HL-60/S4 treated with phorbol 12-myristate 13-acetate at 8.2 ng/mL for 4 days and 3 days (cell line): ENCODE results near the gene AGAP3.

Experiments
- in situ Hi-C: fragments of 300-500 bp; cut with MboI; formaldehyde crosslinking; loops from 2 replicates; pipeline ENCODE4 v1.15.0; 2022; ENCODE audit warnings: low sequenced_read_pairs

AGAP3 gene

DNA sequence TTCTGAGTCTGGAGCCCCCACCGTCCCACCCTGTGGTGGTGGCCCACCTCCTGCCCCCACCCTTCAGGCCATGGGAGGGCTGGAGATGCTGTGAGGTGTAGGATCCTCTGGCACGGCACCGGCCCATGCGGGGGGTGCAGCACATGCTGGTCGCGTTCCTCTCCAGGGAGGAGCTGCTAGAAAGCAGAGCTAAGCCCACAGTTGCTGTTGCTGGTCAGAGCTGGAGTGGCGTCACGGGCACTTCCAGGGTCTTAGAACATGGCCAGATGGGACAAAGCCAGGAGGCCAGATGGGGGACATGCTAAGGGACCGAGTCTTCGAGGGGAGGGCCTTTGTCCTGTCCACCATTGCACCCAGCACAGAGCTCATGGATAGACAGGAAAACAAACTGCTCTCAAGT is 21.6 kb downstream of the AGAP3 start:
- in situ Hi-C loops: loop anchor here (25.0 kb wide), 1 partner anchor 321 kb away; no protein-coding TSS in a partner anchor

DNA sequence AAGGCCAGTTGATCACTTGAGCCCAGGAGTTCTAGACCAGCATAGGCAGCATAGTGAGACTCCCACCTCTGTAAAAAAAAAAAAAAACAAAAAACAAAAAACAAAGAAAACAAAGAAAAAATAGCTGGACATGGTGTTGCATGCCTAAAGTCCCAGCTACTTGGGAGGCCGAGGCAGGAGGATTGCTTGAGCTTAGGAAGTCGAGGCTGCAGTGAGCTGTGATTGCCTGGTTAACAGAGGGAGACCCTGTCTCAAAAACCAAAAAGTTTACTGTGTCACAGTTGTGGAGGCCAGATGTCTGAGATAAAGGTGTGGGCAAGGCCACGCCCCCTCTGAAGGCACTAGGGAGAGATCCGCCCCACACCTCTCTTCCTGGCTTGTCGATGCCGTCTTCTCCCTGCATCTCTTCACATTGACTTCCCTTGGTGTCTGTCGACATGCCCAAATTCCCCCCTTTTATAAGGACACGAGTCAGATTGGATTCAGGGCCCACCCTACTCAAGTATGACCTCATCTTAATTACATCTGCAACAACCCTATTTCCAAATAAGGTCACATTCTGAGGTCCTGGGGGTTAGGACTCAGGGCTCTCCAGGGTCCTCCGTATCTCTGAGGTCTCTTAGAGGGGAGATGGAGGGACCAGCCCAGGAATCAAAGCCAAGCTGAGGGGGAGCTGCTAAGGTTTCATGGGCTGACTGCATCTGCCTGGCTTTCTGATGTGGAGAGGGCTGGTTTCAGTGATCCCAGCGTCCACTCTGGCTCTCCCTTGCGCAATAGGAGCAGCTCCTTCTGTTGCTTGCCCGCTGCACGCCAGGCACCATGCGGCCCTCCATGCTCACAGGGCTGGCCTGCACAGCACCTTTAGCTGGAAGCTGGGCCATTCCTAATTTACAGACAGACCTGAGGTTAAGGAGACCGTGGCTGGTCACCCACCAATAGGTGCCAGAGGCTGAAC is 23.1 kb downstream of the AGAP3 start:
- in situ Hi-C loops: loop anchor here (25.0 kb wide), 1 partner anchor 322 kb away; no protein-coding TSS in a partner anchor

DNA sequence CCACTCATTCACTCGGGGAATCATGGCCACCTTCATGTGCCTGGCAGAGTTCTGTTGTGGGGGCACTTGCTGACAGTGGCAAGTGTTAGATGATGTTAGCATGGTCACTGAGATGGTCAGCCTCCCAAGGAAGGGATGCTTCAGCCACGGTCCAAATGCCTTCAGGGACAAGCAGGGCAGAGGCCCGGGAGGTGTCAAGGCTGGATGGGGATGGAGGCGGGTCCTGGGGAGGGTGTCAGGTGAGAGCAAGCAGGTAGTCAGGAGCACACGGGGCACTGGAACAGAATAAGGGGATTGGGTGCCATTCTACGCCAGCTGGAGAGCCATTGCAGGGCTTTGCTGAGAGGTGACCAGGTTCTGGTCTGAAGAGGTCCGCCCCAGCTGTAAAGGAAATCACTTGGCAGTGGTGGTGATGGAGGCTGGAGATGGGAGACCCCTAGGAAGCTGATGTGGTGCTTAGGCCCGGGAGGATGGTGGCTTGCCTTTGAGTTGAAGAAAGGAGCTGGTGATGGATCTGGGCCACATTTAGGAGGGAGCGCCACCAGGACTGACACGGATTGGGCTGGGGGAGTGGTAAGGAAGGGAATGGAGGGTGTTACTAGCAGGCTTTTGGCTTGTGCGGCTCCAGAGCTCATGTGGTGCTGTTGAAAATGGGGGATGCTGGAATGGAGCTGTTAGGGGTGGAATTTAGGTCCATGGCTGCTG is 24.1 kb downstream of the AGAP3 start:
- in situ Hi-C loops: loop anchor here (25.0 kb wide), 1 partner anchor 323 kb away; no protein-coding TSS in a partner anchor

DNA sequence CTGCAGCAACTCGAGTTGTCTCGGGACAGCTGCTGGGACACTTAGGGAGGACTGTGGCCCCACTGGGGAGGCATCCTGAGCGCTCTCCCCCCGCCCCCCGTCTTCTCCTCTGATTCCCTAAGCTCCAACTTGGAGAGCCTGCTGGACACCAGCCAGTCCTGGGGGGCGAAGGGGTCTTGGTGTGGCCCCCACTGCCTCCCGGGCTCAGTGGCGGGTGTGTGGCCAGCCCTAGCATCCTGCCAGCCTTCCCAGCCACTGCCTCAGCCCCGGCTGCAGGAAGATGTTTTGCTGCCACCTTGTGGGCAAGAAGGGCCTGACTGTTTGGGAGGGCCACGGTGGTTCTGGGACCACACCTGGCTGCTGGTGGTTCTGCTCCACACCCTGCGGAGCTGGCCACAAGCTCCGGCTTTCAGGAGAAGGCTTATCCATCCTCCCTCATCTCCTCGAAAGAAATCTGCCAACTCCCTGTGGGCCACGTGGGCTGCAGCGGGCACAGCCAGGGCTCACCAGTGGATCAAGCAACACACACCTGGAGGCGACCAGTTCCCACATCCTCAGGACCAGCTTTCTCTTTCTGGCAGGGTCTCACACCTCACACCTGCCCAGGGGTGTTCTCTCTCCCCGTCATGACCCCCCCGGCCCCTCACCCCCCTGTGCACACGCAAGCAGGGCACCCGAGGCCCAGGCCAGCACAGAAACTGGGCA is 24.8 kb downstream of the AGAP3 start:
- in situ Hi-C loops: loop anchor here (25.0 kb wide), 1 partner anchor 324 kb away; no protein-coding TSS in a partner anchor

DNA sequence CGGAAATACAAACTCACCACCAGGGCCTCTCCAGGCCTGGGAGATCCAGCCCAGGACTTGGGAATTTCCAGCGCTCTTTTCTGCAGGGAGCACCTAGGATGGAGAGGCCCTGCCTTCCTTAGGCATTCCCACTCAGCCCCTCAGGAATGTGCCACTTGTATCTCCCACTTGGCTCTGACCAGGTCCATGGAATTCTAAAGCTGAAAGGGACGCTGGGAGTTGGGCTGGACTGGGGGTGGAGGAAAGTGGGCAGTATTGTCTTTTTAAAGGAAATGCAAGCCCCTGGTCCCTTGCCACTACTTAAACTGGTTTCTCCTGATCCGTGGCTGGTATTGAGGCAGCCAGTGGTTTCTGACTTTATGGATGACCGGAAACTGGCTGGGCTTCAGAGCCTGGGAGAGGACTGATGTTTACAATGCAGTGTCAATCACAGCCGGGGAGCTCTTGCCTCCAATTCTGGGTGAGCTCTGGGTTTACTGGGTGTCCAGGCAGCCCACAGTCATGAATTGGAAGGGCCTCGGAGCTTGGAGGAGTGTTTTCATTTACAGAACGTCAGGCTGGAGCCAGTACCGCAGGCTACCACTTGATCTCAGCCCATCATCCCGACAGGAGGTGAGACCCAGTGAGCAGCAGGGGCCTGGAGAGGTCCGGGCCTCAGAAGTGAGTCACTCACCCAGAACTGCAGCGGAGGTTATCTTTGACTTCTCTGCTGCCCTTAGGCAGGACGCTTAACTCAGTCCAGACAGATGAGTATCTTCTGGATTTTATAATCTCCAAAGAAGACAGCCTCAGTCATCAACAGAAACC is 27.3 kb downstream of the AGAP3 start:
- in situ Hi-C loops: loop anchor here (25.0 kb wide), 1 partner anchor 326 kb away; no protein-coding TSS in a partner anchor

DNA sequence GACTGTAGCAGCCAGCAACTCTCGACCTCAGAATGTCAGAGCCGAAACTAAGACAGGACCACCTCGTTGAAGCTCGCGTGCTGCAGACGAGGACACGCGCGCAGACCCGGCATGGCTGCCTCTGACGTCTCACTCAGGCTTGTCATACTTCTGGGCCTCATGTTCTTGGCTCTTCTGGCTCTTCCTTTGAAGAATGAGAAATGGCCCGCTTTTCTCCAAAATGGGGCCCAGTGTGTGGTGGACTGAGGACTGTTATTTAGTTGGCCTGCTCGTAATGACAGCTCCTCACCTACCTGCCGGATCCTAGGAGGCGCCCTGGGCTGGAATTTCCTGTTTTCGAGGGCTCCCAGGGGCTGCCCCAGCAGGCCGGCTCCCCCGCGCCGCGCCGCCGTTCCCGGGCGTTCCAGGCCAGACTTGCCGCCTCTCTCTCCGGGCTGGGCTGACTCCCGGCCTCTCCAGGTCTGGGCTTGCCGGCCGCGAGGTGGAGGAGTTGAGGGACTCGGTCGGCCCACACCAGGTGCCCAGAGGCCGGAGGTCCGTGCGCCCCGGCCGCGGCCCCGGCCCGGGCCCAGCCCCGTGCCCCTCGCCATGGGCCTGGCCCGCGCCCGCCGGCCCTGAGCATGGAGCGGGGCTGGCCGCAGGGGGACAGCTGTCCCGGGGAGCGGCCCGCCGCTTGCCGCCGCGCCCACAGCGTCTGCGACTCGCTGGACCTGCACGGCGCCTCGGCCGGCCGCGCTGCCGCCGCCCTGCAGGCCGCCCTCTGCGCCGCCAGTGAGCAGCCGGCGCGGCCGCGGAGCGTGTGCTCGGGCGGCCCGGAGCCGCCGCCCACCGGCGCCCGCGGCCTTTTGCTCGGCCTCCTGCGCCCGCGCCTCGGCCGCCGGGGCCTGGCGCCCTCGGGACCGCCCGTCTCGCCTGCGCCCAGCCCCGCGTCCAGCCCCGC is 28.1 kb downstream of the AGAP3 start:
- in situ Hi-C loops: loop anchor here (25.0 kb wide), 1 partner anchor 327 kb away; no protein-coding TSS in a partner anchor

DNA sequence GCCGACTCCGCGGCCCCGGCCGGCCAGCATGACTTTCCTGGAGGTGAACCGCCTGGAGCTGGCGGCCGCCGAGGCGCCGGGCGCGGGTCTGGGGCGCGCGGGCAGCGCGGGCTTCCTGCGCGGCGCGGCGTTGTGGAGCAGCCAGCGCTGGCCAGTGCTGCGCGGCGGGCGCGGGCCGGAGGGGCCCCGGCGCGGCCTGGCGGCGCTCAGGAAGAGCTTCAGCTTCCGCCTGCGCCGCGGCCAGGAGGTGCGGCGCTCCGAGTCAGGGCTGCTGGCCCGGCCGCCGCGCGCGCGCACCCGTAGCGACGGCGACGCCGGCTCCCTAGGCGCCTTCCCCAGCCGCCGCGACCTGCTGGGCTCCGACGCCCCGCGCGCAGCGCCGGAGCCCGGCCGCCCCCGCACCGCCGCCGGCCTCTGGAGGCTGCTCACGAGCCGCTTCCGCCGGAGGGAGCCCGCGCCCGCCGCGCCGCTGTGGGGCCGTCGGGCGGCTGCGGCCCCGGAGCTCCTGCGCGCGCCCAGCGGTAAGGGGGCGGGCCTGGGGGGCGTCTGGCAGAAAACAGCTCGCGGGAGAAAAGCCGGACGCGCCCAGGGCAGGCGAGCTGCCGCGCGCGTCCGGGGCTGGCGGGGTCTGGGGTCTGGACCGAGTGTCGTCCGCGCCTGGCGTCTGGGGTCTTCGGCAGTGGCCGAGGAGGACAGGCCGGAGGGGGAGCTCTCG is 29.0 kb downstream of the AGAP3 start:
- in situ Hi-C loops: loop anchor here (25.0 kb wide), 1 partner anchor 328 kb away; no protein-coding TSS in a partner anchor

DNA sequence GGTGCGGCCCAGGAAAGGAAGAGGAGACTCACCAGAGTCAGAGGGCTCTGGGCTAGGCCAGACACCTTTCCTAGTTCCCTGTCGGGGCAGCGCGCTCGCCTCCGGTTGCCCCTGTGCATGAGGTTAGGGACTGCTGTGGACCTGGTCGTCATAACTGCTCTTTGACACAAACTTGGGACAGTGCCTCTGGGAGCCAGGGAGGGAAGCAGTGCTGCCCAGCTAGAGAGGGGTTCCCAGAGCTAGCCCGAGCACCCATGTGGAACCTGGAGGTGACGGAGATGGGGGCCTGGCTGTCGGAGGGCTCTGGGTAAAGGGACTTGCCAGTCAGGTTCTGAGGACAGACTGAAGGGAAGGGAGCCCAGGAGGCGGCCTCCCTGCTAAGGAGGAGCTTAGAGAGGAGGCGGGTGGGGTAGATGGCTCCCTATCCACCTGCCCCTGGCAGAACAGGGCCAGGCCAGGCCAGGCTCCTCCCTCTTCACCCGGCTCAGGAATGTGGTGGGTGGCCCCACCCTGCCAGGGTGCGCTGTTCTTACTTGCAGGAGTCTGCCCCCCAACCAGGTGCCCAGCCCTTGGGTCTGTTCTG is 29.7 kb downstream of the AGAP3 start:
- in situ Hi-C loops: loop anchor here (25.0 kb wide), 1 partner anchor 329 kb away; no protein-coding TSS in a partner anchor

DNA sequence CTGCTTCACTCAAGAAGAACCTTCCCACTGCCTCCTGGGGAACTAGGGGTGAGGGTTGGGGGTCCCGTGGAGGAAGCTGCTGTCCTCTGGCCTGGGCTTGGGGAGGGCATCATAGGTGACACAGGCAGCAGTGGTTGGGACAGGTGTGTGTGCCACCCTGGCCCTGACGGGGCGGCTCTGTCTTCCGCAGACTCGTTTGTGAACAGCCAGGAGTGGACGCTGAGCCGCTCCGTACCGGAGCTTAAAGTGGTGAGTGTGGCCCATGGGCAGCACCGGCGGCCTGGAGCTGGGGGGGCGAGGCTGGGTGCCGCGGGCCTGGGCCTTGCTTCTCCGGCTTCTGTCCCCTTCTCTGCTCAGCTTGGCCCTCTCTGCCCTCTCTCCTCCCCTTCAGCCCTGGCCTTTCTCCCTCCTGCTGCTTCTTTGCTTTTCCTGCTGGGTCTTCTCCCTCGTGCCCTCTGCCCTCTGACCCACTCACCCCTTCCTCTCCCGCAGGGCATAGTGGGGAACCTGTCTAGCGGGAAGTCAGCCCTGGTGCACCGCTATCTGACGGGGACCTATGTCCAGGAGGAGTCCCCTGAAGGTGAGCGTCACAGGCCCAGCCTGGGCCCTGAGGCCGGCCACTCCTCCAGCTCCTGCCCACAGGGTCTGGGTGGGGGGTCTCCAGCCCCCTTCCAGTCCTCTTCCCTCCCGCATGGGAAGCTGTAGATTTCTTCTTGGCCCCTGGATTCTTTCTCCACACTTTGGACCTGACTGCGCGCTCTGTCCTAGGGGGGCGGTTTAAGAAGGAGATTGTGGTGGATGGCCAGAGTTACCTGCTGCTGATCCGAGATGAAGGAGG is 30.5 kb downstream of the AGAP3 start:
- in situ Hi-C loops: loop anchor here (25.0 kb wide), 1 partner anchor 330 kb away; no protein-coding TSS in a partner anchor

DNA sequence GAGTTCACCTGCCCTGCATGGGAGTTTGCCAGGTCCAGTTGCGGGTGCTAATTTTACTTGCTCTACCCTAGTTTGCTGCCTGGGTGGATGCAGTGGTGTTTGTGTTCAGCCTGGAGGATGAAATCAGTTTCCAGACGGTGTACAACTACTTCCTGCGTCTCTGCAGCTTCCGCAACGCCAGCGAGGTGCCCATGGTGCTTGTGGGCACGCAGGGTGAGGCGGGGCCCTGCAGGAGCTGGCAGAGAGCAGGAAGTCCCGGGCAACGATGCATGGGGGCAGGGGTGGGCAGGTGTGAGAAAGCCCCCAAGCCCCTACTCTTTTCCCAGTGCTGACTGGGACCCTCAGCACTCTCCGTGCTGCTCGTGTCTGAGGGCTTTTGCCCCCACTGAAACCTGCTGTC is 31.3 kb downstream of the AGAP3 start:
- in situ Hi-C loops: loop anchor here (25.0 kb wide), 1 partner anchor 330 kb away; no protein-coding TSS in a partner anchor

DNA sequence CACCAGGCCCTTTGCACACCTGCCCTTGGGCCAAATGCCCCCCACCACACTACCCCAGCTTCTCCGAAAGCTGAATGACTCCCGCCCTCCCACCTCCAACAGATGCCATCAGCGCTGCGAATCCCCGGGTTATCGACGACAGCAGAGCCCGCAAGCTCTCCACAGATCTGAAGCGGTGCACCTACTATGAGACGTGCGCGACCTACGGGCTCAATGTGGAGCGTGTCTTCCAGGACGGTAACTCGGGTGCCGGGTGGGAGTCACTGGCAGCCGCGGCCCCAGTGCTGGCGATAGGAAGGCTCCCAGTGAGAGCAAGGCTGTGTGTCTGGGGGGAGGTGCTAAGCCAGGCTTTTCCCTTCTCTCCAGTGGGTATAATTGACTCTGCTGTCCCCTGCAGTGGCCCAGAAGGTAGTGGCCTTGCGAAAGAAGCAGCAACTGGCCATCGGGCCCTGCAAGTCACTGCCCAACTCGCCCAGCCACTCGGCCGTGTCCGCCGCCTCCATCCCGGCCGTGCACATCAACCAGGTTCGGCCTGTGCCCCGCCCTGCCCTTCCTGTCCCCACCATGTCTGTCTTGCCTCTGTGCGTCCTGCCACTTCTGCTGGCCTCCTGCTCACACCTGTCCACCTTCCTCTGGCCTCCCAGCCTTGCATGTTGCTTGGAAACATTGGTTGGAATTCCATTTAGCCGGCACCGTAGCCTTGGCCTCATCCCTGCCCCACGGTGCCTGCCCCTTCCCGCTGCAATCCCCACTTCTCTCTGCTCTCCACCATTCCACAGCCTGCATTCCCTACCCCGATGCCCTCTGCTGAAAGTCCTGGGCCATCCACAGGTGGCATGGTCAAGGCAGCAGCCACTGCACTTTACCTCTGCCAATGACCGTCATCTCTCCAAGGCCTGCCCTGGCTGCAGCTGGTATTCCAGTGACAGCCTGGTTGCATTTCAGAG is 32.1 kb downstream of the AGAP3 start:
- in situ Hi-C loops: loop anchor here (25.0 kb wide), 1 partner anchor 331 kb away; no protein-coding TSS in a partner anchor

DNA sequence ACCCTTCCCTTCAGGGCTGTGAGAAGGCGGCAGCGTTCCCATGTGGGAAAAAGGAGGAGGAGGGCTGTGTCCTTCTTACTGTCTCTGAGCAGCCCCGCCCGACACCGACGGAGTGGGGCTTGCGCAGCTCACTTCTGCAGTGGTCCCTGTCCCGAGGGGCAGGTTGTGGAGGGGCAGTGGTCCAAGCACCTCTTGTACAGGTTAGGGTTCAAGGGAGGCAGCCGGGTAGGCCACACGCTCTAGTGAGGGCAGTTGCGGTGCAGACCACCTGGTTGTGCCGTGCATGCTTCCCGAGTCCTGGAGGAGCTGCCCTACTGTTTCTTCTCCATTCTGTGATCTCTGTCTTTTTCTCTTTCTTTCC is 32.8 kb downstream of the AGAP3 start:
- in situ Hi-C loops: loop anchor here (25.0 kb wide), 1 partner anchor 332 kb away; no protein-coding TSS in a partner anchor

DNA sequence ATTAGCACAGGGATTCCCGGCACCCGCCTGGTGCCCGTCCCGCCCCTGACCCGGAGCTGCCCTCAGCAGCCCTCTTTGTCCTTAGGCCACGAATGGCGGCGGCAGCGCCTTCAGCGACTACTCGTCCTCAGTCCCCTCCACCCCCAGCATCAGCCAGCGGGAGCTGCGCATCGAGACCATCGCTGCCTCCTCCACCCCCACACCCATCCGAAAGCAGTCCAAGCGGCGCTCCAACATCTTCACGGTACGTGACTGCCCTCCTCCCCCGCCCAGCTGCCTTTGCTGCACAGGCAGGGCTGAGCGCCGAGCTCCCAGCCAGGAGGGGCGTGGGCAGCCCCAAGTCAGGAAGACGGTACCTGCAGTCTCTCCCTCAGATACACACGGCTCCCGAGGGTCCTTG is 33.6 kb downstream of the AGAP3 start:
- in situ Hi-C loops: loop anchor here (25.0 kb wide), 1 partner anchor 333 kb away; no protein-coding TSS in a partner anchor

DNA sequence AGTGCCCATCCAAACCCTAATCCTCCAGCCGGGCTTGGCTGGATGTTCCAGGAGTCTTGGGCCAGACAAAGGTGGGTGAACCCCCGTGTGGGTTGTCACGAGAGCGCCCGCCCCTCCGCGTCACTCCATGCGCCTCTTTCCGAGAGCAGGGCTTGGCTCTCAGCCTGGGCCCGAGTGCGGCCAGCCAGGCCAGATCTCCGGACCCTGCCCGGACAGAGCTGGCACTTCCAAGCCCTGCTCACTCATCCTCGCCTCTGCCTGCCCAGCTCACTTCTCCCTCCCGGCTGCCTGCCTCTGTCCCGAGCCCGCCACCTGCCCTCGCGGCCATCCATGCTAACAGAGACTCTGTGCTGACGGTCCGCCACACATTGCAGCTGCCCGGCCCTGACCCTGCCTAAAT is 34.6 kb downstream of the AGAP3 start:
- in situ Hi-C loops: loop anchor here (25.0 kb wide), 1 partner anchor 334 kb away; no protein-coding TSS in a partner anchor

DNA sequence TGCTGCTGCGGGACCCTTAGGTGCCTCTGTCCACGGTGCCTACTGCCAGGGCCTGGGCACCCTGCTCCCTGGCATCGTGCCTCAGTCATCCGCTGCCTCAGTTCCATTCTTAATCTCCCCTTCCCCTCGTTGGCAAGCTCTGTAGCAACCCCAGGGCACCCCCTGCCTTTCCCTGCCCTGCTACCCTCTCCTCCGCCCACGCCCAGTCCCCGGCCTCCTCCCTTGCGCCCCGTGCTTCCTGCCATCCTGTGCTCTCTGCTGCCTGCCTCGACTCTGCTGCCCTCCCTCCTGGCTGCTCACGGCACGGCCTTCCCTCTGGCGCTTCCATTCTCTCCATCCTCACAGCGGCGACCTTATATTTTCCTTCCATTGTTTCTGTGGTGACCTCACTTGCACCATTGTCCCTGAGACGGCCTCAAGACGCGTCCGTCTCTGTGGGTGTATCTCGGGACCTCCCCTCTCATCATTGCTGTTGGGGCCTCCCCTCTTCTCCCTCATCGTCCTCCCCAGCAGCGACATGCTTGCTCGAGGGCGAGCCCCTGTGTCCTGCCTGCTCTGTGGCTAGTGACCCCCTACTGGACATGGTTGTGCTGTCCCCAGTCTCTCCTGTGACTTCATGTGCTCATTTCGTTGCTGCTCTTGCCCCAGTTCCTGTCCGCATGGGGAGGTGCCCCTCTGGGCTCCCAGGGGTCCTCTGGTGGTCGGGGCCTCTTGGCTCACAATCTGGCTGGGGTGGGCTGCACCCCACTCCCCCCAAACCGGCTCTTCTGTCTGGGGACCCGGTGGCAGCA is 35.3 kb downstream of the AGAP3 start:
- in situ Hi-C loops: loop anchor here (25.0 kb wide), 1 partner anchor 334 kb away; no protein-coding TSS in a partner anchor
